Measurements from ENCODE around the gene POLN.

POLN gene

GRCh38 chr4:2142630-2143427 lies 99.1 kb downstream of the POLN start:
- POLR2A ChIA-PET, result no interaction called here
- no peak for TF ChIP-seq CTCF (IDR thresholded peaks at IDR 0.05; ENCODE audit: control extremely low read depth, extremely low read depth, low read depth, missing control alignments)
- DNase-seq (ENCODE audit: extremely low spot score), result no peak
- CTCF ChIA-PET, result interaction anchor here (1.2 to 2.7 kb wide), 2 partner anchors 10 to 12 kb away, joined by 5 to 13 read pairs; no protein-coding TSS in a partner anchor

- ChIA-PET CTCF (interaction anchor here (1.2 to 2.7 kb wide), 2 partner anchors 10 to 11 kb away, joined by 5 to 13 read pairs; no protein-coding TSS in a partner anchor), POLR2A (interaction anchor here (0.5 to 0.6 kb wide), 2 partner anchors 213 to 463 kb away, joined by 3 to 6 read pairs; no protein-coding TSS in a partner anchor)
- peak; percentile 39 for DNase-seq (ENCODE audit: extremely low spot score)
- TF ChIP-seq CTCF (IDR thresholded peaks at IDR 0.05; ENCODE audit: control extremely low read depth, extremely low read depth, low read depth, missing control alignments), result no peak
Observed at GRCh38 chr4:2141762-2142451, 100.0 kb downstream of the POLN start.

- POLR2A ChIA-PET, result interaction anchor here (0.5 to 0.6 kb wide), 2 partner anchors 214 to 463 kb away, joined by 3 to 6 read pairs; no protein-coding TSS in a partner anchor
- TF ChIP-seq CTCF (IDR thresholded peaks at IDR 0.05; ENCODE audit: control extremely low read depth, extremely low read depth, low read depth, missing control alignments), result no peak
- DNase-seq (ENCODE audit: extremely low spot score), result no peak
- CTCF ChIA-PET, result interaction anchor here (1.2 to 2.7 kb wide), 2 partner anchors 10 to 11 kb away, joined by 5 to 13 read pairs; no protein-coding TSS in a partner anchor
Observed at GRCh38 chr4:2141022-2141761, 100.7 kb downstream of the POLN start.

GRCh38 chr4:2138846-2139500 lies 102.9 kb downstream of the POLN start:
- no peak for TF ChIP-seq CTCF (IDR thresholded peaks at IDR 0.05; ENCODE audit: control extremely low read depth, extremely low read depth, low read depth, missing control alignments)
- CTCF ChIA-PET, result interaction anchor here (1.4 kb wide), 1 partner anchor 41 kb away, joined by 3 read pairs; no protein-coding TSS in a partner anchor
- no peak for DNase-seq (ENCODE audit: extremely low spot score)
- POLR2A ChIA-PET, result no interaction called here

GRCh38 chr4:2136726-2137125 lies 105.2 kb downstream of the POLN start:
- TF ChIP-seq CTCF (IDR thresholded peaks at IDR 0.05; ENCODE audit: control extremely low read depth, extremely low read depth, low read depth, missing control alignments), result no peak
- ChIA-PET CTCF (interaction anchor here (0.6 kb wide), 1 partner anchor 21 kb away, joined by 3 read pairs; no protein-coding TSS in a partner anchor), POLR2A (no interaction called here)
- no peak for DNase-seq (ENCODE audit: extremely low spot score)
